Stimulated activated CD4-positive, alpha-beta T cell treated with anti-CD3 and anti-CD28 coated beads, Interleukin-4, amount 100 ng/mL, for 24 hours (primary cell): ENCODE results near the gene DPF3.

Experiments used
- DNase-seq: peaks from one replicate; pipeline ENCODE4 v3.0.0-alpha.2; 2020

The DPF3 gene

DNA sequence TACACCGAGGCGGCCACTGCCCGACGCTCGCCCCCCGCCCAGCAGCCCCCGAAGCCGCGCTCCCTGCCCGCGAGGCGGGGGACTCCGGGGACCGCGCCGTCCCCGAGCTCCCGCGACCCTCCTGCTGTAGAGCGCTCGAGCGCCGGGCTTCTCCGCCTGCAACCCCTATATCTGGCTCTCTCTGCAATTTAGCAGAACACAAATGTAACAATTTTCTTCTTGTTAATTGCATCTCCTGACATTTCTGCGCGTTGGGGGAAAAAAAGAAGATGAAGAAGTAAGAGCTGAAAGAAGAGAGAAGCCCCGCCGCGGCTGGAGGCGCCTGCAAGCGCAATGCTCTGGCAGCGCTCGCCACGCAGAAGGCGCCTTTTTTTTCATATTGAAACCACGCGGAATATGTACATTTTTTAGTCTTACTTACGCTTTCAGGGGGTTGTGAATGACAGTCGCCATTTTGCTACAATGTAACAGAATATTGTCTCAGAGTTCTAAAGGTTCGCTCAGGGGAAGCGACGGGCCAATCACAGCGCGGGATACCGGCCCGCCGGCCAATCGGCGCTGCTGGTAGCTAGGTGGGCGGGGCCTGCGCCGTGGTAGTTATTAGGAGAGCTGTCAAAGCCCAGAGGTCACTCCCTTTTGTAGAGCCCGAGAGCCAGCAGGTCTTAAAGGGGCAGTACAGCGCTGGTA, at the start of gene DPF3:
Gene DPF3 (minus strand): TSS at position 466 of the 687 bp plus-strand sequence. CDS start 13 bp downstream, at position 453.
- DNase-seq, result peak; percentile 94

DNA sequence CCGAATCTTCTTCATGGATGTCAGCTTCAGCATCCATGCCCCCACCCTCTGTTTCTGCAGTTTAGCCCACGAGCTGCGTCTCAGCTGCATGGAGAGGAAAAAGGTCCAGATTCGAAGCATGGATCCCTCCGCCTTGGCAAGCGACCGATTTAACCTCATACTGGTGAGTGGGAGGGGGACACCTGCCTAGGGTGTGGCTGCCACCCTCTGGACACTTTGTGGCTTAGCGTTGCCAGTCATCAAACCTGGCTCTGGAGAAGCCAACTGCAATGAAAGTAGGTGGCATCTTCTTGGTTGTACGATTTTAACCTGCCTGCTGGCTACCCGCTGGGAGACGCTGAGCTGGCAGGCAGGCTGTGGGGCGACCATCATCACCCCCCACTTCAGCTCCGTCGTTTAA, 49.0 kb upstream of the DPF3 start:
- DNase-seq, result no peak

GRCh38 chr14:72941286-72941985, 47.5 kb upstream of the DPF3 start:
- no peak for DNase-seq

DNA sequence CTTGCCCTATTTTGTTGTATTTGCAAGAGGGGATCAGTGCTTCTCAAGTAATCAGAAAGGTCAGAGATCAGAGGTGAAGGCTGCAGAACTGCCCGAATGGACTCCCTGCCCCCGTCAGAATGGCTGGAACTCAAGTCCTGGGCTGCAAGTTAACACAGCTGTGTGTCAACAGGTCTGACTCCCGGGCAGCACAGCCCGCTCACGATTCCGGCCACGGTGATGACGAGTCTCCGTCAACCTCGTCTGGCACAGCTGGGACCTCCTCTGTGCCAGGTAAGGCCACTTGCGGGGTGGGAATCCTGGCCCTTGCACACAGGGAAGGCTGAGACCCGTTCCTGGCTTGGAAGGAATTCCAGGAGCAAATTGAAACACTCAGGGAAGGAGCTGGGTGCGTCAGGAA, 45.7 kb upstream of the DPF3 start:
- DNase-seq, result no peak

- no peak for DNase-seq
Measured at GRCh38 chr14:72932893-72933292, 39.0 kb upstream of the DPF3 start.

DNA sequence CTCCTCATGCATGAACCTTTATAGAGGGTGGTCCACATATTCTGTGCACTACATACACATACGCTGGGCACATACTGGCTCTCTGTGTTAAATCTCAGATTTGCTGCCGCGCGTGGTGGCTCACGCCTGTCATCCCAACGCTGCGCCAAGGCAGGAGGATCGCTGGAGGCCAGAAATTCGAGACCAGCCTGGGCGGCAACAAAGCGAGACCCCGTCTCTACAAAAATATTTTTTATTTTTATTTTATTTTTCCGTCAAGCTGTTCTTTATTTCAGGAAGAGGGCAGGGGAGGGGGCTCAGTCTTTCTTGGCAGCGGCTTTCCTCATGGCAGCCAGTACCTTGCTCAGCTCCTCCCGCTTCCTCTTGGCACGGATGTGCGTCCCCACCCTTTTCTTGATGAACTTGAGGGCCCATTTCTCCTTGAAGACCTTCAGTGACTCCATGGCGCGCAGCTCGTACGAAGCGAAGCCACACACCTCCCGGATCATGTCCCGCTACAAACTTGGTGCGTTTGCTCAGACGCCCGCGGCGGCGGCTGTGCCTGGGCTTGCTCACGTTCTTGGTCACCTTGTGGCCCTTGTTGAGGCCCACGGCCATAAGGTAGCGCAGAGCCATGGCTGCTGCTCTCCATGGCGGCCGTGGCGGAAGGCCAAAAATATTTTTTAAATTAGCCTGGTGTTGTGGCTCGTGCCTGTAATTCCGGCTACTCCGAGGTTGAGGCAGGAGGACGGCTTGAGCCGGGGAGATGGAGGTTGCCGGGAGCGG, 35.6 kb upstream of the DPF3 start:
- no peak for DNase-seq

DNA sequence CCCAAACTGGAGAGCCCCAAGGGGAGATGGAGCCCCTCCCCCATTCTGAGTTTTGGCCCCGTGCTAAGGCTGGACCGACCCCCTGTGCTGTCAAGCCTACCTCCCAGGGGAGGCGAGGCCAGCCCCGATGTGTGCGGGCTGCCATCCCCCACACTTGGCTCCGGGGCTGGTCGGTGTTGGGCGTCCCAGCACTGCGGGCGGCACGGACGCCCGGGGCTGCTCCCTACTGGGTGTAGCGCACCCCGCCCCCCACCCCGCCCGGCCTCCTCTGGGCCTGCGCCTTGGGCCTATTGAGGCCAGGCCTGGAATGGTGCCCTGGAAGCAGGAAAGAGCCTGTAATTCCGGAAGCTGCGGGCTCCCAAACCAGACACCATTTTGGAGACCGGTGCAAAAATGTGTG, 35.0 kb upstream of the DPF3 start:
- DNase-seq, result no peak

DNA sequence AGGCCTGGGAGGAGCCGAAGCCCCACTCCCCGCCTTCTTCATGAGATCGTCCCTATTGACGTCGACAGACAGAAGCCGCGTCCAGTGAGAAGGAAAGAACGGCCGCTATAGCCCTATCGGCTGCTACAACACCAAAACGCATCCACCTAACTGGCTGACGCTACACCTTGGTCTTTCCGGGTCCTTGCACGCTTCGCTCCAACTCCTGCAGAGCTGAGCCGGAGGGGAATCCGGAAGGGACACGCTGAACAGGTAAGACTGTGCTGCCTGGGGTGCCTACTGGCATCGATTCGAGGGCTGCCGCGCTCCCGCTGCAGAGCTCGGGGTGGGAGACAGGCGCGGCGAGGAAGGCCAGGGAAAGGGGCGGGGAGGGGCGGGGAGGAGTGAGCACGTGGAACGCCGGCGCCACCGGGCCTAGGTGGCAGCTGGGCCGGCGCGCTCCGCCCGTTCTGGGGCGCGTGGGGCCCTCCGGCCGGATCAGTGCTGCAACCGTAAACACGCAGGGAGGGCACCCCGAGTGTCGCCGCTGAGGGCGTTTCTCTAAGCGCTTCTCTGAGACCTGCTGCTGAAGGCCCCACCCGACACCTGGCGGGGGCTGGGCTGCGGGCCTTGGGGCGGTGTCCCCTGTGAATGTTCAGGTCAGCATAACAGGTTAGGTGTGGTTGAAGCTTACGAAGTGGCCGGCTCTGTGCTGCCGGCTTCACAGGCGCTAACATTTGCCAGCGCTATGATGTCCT, 32.6 kb upstream of the DPF3 start, which contains the start of gene DCAF4:
Gene DCAF4 (plus strand): TSS at position 173 of the 737 bp plus-strand sequence. CDS start 11,515 bp downstream, outside the sequence.
- peak; percentile 95 for DNase-seq

DNA sequence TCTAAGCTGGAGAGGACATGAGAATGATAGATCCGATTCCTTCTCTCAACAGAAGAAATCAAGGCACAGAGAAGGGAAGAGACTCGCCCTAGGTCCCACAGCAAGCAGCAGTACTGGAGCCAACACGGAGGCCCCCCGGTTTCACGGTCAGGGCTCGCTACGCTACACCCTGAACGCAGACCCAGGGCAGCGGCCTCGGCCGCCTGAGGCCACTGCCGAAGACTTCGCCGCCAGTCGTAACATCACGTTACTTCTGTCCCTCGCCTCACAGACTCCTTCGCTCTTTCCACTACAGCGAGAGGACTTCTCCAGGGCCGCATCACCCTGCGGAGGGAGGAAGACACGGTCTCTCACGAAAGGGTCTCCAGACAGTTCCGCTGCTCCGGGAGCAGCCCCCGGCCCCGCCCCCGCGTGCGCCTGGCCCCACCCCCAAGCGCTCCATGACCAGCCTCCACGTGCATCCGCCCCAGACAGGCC, 32.0 kb upstream of the DPF3 start:
- no peak for DNase-seq

GRCh38 chr14:72925171-72925759, 31.4 kb upstream of the DPF3 start:
- DNase-seq, result no peak

GRCh38 chr14:72924337-72924736, 30.4 kb upstream of the DPF3 start:
- no peak for DNase-seq

GRCh38 chr14:72921396-72921795, 27.5 kb upstream of the DPF3 start:
- no peak for DNase-seq

- no peak for DNase-seq
Measured at GRCh38 chr14:72920008-72920407, 26.1 kb upstream of the DPF3 start.

- DNase-seq, result no peak
Measured at GRCh38 chr14:72917094-72917802, 23.3 kb upstream of the DPF3 start.

- DNase-seq, result no peak
Measured at GRCh38 chr14:72916174-72916573, 22.3 kb upstream of the DPF3 start.

- DNase-seq, result no peak
Measured at GRCh38 chr14:72913809-72914208, 19.9 kb upstream of the DPF3 start.

DNA sequence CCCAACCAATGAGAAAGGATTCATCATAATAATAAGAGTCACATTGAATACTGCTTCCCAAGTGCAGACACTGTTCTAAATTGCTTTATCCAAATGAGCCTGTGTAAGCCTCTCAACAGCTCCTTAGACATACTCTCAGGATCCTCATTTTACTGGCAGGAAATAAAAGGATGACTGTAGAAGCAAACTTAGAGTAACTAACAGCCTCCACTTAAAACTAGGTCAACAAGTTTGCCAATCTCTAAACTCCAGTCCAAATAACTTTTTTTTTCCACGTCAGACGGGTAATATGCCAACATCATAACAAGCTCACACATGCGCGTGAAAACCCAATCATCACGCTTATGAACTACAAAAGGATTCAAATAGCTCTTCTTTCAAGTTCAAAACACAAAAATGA, 15.3 kb upstream of the DPF3 start:
- no peak for DNase-seq

DNA sequence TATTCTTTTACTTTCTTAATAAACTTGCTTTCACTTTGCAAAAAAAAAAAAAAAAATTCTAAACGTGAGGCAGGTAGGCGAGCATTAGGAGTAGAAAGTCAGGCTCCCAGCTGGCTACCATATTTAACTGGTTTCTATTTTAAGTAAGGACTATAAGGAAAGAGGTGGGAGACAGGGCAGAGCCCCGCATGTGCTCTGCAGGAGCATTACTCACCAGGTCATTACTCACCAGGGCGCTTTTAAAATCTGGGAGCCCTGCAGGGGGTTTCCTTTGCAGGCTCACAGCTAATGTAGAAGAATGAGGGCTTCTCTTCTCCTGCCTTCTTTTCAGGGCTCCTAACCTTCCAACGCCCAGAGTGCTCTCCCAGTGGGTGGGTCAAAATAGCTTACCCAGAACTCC, 14.0 kb upstream of the DPF3 start:
- peak; percentile 12 for DNase-seq

DNA sequence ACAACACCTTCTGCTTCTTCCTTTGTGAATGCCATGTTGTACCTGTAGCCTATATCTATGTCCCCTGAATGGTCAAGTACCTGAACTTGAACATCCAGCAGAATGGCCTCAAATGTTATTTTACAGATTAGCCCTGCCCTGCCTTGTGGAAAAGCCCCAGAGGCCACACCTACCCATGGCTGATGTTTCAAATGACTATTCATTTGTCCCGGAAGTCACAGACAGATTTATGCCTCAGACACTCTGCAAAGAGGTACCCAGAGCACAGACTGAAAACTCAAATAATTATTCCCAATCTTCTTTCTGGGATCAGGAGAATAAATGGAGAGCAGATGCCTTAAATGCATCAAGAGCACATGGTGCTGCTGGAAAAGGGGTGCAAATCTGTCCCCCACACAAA, 13.0 kb upstream of the DPF3 start:
- DNase-seq, result no peak

- no peak for DNase-seq
Measured at GRCh38 chr14:72906316-72906715, 12.4 kb upstream of the DPF3 start.

DNA sequence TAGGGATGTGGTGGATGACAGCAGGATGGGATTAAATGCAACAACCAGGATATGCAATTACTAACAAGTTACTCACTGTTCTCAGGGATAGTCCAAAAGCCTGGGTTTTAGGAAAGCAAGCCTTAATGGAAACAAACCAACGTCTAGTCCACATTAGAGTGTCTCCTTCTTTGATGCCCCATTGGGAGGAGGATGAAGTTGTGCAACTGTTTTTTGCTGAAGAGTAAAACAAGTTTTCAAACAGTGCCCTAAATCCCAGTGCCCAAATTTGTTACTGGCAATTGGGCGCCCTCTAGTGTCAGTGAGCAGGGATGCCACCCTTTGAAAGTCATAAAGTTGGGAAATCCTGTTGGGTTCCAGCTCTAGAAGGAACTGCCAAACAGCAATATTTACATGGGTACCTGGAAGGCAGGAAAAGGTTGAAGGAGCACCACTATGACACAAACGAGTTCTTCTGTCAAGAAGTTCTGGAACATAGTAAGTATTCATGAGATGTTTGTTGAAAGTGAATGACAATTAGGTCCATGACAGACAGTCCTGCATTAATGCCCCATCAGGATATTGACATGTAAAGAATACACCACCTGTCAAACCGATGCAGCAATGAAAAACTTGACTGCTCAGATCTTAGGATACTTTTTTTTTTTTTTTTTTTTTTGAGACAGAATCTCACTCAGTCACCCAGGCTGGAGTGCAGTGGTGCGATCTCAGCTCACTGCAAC, 11.1 kb upstream of the DPF3 start:
- DNase-seq, result peak; percentile 70
